GM10847 (cell line): ENCODE results near the gene A3GALT2.

Source experiments
- POLR2A ChIP-seq: IDR thresholded peaks from 2 replicates; pipeline ENCODE4 v1.6.1; 2011; ENCODE audit not compliant: insufficient read length; ENCODE audit errors: extremely low read depth

The A3GALT2 gene

GRCh38 chr1:33320619-33321165 is at the start of gene A3GALT2:
A3GALT2 (minus strand) TSS chr1:33321098; CDS start chr1:33321098, 0 bp downstream.
- TF ChIP-seq POLR2A: no peak

DNA sequence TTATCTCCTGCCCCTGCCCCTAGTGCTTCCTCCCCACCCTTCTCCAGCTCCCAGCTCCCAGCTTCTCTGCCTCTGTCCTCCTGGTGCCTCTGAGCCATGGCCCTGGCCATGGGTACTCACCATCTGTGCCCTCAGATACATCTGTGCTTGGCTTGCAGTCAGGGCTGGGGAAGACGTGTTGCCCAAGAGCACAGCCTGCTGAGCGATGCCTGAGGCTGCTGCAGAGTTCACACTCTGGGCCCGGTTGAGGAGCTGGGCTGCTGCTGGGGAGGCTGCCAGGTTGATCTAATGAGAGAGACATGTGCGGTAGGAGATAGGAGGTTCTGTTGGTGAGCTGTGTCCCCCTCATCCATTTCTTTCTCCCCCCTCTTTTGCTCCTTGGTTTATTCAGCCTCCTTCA is 49.4 kb upstream of the A3GALT2 start:
- TF ChIP-seq POLR2A: no peak

DNA sequence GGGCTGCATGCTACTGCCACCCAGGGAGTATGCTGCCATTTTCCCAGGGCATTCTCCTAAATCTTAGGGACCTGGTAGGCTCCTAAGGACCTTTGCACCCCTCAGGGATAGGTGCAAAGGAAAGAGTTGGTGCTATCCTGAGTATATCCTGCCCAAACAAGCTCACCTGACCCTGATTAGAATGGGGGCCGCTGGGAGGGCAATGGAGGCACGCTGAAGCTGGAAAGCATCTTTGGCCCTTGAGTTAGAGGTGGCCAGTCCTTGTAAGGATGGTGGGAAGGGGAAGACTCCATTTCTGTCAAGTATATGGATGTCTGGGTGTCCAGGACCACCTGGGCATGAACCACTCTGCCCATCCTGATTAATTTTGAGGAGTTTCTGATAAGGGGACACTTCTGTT is 48.9 kb upstream of the A3GALT2 start:
- no peak for TF ChIP-seq POLR2A

- TF ChIP-seq POLR2A: no peak
Observed at GRCh38 chr1:33369081-33369480, 48.2 kb upstream of the A3GALT2 start.

- TF ChIP-seq POLR2A: no peak
Observed at GRCh38 chr1:33368431-33368830, 47.5 kb upstream of the A3GALT2 start.

- TF ChIP-seq POLR2A: no peak
Observed at GRCh38 chr1:33367485-33368405, 46.8 kb upstream of the A3GALT2 start.

DNA sequence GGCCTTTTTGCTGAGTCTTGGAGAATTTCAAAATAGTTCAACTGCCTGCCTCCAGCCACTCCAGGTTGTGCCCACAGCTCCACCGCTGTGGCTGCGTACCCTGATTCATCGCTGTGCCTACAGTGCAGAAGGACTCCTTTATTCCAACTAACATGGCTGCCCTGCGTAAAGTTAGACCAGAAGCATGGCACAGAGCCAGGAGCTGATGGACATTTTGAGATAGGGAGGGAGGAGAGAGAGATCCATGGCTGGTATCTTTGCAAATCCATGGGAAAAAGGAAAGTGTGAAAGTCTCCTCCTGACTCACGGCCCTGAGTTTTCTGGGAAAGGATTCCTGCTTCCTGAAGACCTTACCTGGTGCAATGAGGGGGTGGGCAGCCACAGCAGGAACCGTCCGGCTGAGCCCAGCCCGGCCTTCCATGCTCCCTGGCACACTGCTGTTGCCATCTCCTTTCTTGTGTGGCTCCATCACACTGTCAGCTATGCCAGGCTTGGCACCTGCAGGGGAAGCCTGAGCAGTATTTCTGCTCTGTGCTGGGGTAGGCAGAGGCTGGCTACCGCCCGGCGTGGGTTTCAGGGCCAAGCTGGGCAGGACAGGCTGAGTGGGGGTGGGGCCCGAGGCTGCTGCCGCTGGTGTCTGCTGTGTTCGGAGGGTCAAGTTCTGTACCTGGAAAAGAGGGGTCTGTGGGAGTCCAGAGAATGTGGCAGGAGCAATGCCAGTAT is 46.0 kb upstream of the A3GALT2 start:
- no peak for TF ChIP-seq POLR2A

DNA sequence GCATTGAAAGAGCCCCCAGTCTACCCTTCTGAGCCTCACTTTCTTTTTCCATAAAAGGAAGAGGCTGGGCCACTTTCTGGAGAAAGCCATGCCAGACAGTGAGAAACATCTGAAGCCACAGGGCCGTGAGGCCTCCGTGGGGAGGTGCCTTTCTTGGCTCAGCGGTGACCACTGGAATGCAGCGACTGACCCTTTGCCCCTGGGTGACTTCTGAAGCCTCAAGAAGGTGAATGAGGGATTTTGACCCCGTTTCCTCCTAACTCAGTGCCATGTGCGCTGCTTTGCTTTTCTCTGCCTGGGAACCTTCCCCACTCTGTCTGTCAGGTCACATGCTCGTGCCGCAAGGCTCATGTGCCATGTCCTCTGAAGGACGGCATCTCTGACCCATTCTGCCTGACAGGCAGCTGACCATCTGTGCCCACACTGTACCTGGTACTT is 44.7 kb upstream of the A3GALT2 start:
- no peak for TF ChIP-seq POLR2A

GRCh38 chr1:33364565-33364918 is 43.6 kb upstream of the A3GALT2 start:
- TF ChIP-seq POLR2A: no peak

GRCh38 chr1:33363470-33363861 is 42.6 kb upstream of the A3GALT2 start:
- no peak for TF ChIP-seq POLR2A

DNA sequence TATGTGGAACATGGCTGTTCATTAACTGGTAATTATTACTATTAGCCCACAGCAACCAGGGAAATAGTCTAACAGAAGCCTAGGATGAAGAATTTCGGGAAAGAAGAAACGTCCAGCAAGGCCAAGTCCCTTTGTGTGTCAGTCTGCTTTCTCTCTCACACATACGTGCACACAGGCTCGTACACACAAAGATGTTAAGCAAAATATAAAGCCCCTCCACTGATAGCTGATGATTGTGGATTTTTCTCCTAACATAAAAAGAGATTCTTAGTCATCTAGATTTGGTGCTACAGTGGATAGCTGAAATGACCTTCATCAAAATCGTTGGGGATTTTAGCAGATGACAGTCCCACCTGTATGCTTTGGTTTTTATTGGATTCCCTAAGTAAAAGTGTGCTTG is 42.1 kb upstream of the A3GALT2 start:
- no peak for TF ChIP-seq POLR2A

- no peak for TF ChIP-seq POLR2A
Observed at GRCh38 chr1:33361532-33362235, 40.8 kb upstream of the A3GALT2 start.

DNA sequence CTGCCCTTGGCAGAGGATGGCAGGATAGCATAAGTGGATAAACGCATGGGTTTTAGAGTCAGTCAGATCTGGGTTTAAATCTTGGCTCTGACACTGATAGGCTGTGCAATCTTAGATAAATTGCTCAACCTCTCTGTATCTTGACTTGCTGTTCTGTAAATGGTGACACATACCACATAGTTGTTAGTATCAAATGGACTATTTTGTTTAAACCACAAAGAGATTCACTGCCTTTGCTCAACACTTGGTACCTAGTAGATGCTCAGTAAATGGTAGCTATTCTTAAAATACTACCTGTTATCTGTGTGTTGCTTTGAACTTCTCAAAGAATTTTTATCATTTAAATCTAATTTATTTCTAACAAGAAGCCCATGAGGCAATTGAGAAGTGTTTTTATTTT is 39.5 kb upstream of the A3GALT2 start:
- no peak for TF ChIP-seq POLR2A

GRCh38 chr1:33359931-33360330 is 39.0 kb upstream of the A3GALT2 start:
- no peak for TF ChIP-seq POLR2A

GRCh38 chr1:33358795-33359503 is 38.1 kb upstream of the A3GALT2 start:
- TF ChIP-seq POLR2A: no peak
